T-helper 1 cell (primary cell): ENCODE measurements around the gene DCHS2.
"Not testable (repeated sequence)": the region's sequence is repeated elsewhere in the genome, so short reads cannot be mapped to it uniquely, and the experiment has no call there.

Experiments used
- DNase-seq, 5 donors: peaks; one replicate each; pipeline ENCODE4 v3.0.0-alpha.2; 2012 to 2020

Gene DCHS2

GRCh38 chr4:154313004-154313585 lies 178.5 kb downstream of the DCHS2 start:
- no peak for DNase-seq

GRCh38 chr4:154312246-154312645 lies 179.4 kb downstream of the DCHS2 start:
- no peak for DNase-seq

- DNase-seq, result no peak
Measured at GRCh38 chr4:154310578-154310977, 181.0 kb downstream of the DCHS2 start.

GRCh38 chr4:154308207-154308606 lies 183.4 kb downstream of the DCHS2 start:
- DNase-seq, result no peak

GRCh38 chr4:154307451-154307850 lies 184.1 kb downstream of the DCHS2 start:
- DNase-seq, result no peak

- DNase-seq, result no peak
Measured at GRCh38 chr4:154305616-154306015, 186.0 kb downstream of the DCHS2 start.

- no peak for DNase-seq
Measured at GRCh38 chr4:154304679-154305078, 186.9 kb downstream of the DCHS2 start.

- no peak for DNase-seq
Measured at GRCh38 chr4:154294652-154295350, 196.8 kb downstream of the DCHS2 start.

- DNase-seq, result no peak
Measured at GRCh38 chr4:154293427-154293826, 198.2 kb downstream of the DCHS2 start.

- DNase-seq, result no peak
Measured at GRCh38 chr4:154292589-154292988, 199.0 kb downstream of the DCHS2 start.

GRCh38 chr4:154277172-154277571 lies 214.4 kb downstream of the DCHS2 start:
- no peak for DNase-seq

GRCh38 chr4:154276496-154276895 lies 215.1 kb downstream of the DCHS2 start:
- no peak for DNase-seq

GRCh38 chr4:154254999-154255398 lies 236.6 kb downstream of the DCHS2 start:
- DNase-seq, result no peak

- no peak for DNase-seq
Measured at GRCh38 chr4:154234576-154234975, 257.0 kb downstream of the DCHS2 start.

GRCh38 chr4:154231806-154232478 lies 259.7 kb downstream of the DCHS2 start:
- DNase-seq, result no peak

GRCh38 chr4:154230723-154231122 lies 260.9 kb downstream of the DCHS2 start:
- no peak for DNase-seq

- no peak for DNase-seq
Measured at GRCh38 chr4:154230091-154230490, 261.5 kb downstream of the DCHS2 start.

- no peak for DNase-seq
Measured at GRCh38 chr4:154222875-154223274, 268.7 kb downstream of the DCHS2 start.

GRCh38 chr4:154218051-154218450 lies 273.5 kb downstream of the DCHS2 start:
- no peak for DNase-seq

- DNase-seq, result not testable (repeated sequence)
Measured at GRCh38 chr4:154217384-154217783, 274.2 kb downstream of the DCHS2 start.

GRCh38 chr4:154211506-154211905 lies 280.1 kb downstream of the DCHS2 start:
- no peak for DNase-seq

- DNase-seq, result no peak
Measured at GRCh38 chr4:154208424-154208823, 283.2 kb downstream of the DCHS2 start.

- no peak for DNase-seq
Measured at GRCh38 chr4:154205471-154205870, 286.1 kb downstream of the DCHS2 start.

GRCh38 chr4:154194649-154195048 lies 296.9 kb downstream of the DCHS2 start:
- DNase-seq, result no peak
